AG04449 (cell line): ENCODE measurements around the gene PARD3B.

Experiments
- CTCF ChIA-PET: fragments of 350-600 bp; formaldehyde crosslinking; extraction: SDS; loops from one replicate; lab custom pipeline; 2021; ENCODE audit warnings: antibody characterized with exemption; lab: Yijun Ruan, JAX
- POLR2A ChIA-PET: fragments of 400-600, 350-600 bp; formaldehyde crosslinking; extraction: SDS; loops from one replicate; lab custom pipeline; 2020; ENCODE audit warnings: antibody characterized with exemption, inconsistent platforms; lab: Yijun Ruan, JAX
- DNase-seq: peaks from one replicate; pipeline ENCODE4 v3.0.0-alpha.2; 2010; ENCODE audit warnings: low read depth, low spot score
- H3K4me3 ChIP-seq: 2 replicates; pipeline ENCODE4 v1.5.1; 2011; ENCODE audit warnings: low read depth, mild to moderate bottlenecking, control low read depth, low read length
- CTCF ChIP-seq: IDR thresholded peaks from one replicate; pipeline ENCODE4 v1.5.1; 2011; ENCODE audit warnings: mild to moderate bottlenecking, moderate library complexity, low read length, control low read depth, inconsistent platforms; ENCODE audit not compliant: insufficient read depth; ENCODE audit errors: missing control alignments

PARD3B gene

GRCh38 chr2:204781941-204782340, 236.7 kb downstream of the PARD3B start:
- no peak overlapping the region for H3K4me3 ChIP-seq
- POLR2A ChIA-PET = no interaction called here
- TF ChIP-seq CTCF = no peak
- CTCF ChIA-PET = interaction anchor here (0.9 to 1.4 kb wide), 3 partner anchors 20 to 897 kb away, joined by 3 to 4 read pairs (median 4); no protein-coding TSS in a partner anchor
- no peak for DNase-seq

- DNase-seq = no peak
- no peak overlapping the region for H3K4me3 ChIP-seq
- ChIA-PET CTCF (no interaction called here), POLR2A (no interaction called here)
- no peak for TF ChIP-seq CTCF
Observed at GRCh38 chr2:204790076-204790475, 244.8 kb downstream of the PARD3B start.

- ChIA-PET POLR2A (interaction anchor here (1.0 kb wide), 1 partner anchor 891 kb away, joined by 3 read pairs; the partner anchor contains the start of gene NRP2), CTCF (no interaction called here)
- no peak overlapping the region for H3K4me3 ChIP-seq
- no peak for TF ChIP-seq CTCF
- DNase-seq = no peak
Observed at GRCh38 chr2:204791230-204791629, 246.0 kb downstream of the PARD3B start.

GRCh38 chr2:204794624-204795023, 249.3 kb downstream of the PARD3B start:
- POLR2A ChIA-PET = no interaction called here
- no peak for DNase-seq
- H3K4me3 ChIP-seq = no peak overlapping the region
- no peak for TF ChIP-seq CTCF
- CTCF ChIA-PET = no interaction called here

GRCh38 chr2:204795156-204795555, 249.9 kb downstream of the PARD3B start:
- H3K4me3 ChIP-seq = no peak overlapping the region
- CTCF ChIA-PET = interaction anchor here (1.3 kb wide), 1 partner anchor 535 kb away, joined by 4 read pairs; no protein-coding TSS in a partner anchor
- POLR2A ChIA-PET = no interaction called here
- no peak for TF ChIP-seq CTCF
- DNase-seq = no peak

- no peak for DNase-seq
- CTCF ChIA-PET = no interaction called here
- POLR2A ChIA-PET = no interaction called here
- TF ChIP-seq CTCF = no peak
- no peak overlapping the region for H3K4me3 ChIP-seq
Observed at GRCh38 chr2:204796581-204796980, 251.3 kb downstream of the PARD3B start.
